GM21737 (cell line): ENCODE data around the gene LGALS3.

ENCODE experiments used
- ATAC-seq: cut with Tn5 transposase; IDR thresholded peaks from one replicate; pipeline ENCODE4 v1.9.1; 2021; ENCODE audit warnings: mild to moderate bottlenecking, moderate library complexity; ENCODE audit not compliant: unreplicated experiment

LGALS3 gene

DNA sequence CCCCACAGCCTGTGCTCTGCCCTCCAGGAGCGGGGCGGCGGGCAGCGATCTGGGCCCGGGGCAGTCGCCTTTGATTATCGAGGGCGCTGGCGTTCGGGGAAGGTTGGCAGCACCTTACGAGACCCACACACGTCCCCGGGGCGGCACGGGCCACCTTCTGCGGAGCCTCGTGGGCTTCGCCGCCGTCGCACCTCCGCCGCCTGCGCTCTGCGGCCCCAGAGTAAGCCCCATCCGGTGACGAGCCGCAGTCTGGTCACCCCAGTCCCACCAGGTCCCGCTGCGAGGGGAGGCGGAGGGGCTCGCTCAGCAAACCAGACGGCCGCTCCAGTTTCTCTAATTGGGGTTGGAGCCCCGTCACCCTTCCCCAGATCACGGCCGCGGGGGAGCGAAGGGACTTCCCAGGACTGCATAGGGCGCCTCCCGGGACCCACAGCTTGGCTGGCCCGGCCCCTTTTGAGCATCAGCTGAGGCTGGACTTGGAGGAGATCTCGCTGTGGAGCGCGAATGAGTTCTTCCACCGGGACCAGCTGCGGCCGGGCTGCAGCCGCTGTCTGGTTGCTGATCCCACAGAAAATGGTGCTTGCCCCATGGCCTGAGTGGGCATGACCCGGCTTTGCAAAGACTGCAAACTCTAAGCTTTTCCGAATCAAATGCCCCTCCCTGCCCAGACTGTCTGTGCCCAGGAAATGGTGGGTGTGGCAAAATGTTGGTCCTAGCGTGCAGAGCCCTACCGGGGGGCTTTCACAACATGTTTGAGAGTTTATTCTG, 560 bp downstream of the LGALS3 start:
- peak; percentile 53 for ATAC-seq

- ATAC-seq = no peak
Measured at GRCh38 chr14:55130196-55130550, 1.1 kb downstream of the LGALS3 start.

DNA sequence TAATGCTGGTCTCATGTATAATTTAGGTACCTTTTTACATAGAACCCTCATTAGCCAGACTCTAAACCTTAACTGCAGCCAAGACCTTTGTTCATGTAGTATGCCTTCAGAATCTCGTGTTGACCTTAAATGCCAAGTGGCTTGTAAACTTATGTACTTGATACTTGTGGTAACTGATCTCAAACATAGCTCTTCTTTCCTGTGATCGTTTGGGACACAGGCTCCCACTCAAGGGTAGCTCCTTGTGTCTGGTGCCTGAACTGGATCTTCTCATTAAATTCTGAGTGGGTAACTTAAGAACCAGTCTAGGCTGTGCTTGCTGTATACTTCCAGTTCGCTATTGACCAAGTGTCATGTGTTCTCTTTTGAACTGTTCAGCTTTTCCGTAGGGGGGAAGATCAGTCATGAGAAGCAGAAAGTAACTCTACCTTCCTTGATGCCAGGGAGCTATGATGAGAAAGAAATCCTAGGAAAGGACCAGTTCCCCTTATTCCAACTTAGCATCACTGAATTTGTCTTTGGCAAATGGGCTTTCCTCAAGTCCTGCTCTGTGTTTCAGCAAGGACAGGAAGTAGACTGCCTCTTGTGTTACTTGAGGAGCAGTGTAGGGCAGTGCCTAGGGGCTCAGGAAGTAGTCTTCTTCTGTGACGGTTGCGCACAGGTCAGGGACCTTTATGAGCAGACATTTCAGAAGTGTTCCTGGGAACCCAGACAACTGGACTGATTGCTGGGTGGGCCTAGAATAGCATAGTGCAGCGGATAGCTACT, 2.5 kb downstream of the LGALS3 start:
- ATAC-seq = no peak

- no peak for ATAC-seq
Measured at GRCh38 chr14:55133416-55133815, 4.4 kb downstream of the LGALS3 start.

DNA sequence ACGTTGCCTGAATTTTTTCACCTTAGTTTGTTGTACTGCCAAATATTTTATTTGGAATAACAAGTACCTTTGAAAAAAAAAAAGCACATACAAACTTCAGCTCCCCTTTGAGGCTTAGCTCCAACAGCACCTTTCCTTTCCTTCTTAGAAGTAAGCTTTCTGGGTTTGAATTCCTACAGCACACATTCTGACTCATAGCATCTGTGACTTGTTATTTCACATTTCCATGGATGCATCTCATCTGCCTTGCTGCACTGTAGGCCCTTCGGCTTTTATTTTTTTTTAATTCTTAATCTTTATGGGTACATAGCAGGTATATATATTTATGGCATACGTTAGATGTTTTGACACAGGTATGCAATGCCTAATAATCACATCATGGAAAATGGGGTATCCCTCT, 7.2 kb downstream of the LGALS3 start:
- no peak for ATAC-seq

DNA sequence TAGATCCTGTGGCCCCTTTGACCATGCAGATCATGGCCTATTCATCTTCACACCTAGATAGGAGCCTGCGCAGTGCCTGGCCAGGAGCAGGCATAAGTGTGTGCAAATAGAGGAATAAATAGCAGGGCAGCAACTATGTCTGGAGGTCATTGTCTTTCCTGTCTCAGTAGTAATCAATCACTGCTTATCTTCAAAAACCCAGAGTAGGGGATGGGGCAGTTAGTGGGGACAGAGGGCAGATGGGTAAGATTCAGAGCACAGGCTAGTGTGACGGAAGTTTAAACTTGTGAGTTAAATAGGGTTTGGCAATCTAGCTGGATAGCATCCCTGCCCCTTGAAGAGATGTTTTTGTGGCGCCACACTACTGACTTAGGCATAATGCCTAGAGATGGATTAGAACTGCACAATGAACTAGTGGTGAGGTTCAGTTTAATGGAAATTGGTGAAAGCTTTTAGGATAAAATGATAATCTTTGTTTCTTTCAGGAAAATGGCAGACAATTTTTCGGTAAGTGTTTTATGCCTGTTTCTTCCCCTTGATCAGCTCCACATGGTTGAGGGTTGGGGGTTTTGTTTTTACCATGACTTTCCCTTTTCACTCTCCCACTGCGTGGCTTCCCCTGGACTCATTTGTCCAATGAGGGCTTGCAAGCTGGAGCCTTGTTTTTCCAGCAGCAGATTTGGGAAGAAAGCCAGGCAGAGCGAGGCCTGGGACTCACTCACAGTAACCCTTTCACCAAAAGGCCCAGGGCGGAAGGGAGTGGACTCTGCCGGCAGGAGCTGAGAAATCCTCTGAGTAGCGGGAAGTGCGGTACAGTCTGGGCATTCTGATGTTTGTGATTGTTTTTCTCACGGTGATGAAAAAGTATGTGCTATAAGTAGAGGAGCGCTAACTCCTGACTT, 8.1 kb downstream of the LGALS3 start:
- ATAC-seq = no peak

- no peak for ATAC-seq
Measured at GRCh38 chr14:55138091-55138490, 9.0 kb downstream of the LGALS3 start.

DNA sequence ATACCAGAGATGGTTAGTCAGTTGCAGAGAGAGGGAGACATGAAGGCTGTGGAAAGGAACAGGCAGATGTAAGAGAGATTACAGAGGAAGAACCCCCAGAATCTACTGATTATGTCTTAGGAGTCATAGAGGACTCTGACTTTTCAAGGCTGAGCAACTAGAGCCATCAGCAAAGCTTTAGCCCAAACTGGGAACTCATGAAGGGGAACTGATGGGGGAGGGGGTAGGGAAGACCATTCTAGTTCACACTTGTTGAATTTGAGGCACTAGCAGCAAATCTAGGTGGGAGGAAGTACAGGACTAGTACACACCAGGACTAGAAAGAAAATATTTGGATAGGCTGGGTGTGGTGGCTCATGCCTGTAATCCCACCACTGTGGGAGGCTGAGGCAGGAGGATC, 10.1 kb downstream of the LGALS3 start:
- no peak for ATAC-seq

DNA sequence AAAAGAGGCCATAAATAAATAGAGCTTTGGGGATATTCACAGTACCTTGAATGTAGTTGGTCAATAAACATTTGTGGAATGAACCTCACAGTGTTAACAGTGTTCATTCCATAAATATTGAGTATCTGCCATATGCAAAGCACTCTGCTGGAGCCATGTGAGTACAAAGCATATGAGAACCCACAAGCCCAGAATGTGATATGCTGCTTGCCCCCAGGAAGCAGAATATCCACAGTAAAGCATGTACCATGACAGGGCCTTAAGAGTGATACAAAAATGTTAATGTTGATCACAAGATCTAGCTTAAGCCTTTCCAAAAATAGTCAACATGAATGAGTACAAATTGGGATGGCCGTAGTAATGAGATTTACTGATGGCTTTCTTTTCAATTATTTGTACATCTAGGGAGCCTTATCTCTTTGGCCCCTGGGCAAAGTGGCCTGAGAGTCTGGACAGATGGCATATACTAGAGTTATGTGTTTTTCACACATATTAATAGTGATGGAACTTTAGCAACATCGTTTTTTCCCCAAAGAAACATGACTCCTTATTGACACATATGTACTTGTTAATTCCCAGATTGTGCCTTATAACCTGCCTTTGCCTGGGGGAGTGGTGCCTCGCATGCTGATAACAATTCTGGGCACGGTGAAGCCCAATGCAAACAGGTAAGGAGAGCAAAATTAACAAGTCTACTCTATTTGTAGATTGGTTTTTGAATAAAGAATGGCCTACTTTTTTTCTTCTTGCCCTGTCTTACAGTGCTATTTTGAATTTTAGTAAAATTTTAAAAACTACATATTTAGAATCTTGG, 10.9 kb downstream of the LGALS3 start:
- no peak for ATAC-seq

GRCh38 chr14:55141825-55142224, 12.8 kb downstream of the LGALS3 start:
- ATAC-seq = no peak

- ATAC-seq = no peak
Measured at GRCh38 chr14:55142466-55142865, 13.4 kb downstream of the LGALS3 start.

DNA sequence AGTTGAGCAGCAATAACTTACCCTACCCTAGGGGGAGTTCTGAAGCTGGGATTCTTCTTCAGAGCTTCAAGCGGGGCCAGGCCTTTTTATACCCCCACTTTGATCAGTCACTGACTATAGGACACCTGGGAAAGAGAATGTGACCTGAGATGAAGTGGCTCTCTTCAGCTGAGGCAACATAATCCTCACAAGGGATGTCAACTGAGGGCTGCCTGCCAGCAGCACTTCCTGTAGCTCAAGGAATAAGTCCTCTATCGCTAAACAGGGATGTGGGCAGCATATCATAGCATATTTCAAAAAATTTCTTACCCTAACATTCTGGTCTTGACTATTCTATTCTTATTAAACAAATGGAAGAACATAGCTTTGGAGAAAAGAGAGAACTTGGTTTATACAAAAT, 17.4 kb downstream of the LGALS3 start:
- no peak for ATAC-seq

DNA sequence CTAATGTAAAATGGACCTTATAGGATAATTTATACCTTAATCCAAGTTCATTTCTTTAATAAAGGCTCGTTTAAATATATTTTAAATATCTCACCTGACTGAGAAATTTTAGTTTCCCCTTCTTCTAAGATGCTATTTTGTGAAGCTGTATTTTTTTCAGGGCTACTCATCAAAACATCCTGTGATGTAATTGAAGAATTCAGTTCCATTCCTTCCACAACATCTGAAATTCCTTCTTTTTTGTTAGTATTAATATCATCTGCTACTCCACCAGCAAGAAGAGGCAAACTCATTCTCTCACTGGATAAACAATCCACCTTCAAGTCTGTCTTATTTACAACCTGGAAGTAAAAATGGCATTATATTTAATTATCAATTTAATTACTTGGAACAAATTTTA, 22.5 kb downstream of the LGALS3 start:
- no peak for ATAC-seq

DNA sequence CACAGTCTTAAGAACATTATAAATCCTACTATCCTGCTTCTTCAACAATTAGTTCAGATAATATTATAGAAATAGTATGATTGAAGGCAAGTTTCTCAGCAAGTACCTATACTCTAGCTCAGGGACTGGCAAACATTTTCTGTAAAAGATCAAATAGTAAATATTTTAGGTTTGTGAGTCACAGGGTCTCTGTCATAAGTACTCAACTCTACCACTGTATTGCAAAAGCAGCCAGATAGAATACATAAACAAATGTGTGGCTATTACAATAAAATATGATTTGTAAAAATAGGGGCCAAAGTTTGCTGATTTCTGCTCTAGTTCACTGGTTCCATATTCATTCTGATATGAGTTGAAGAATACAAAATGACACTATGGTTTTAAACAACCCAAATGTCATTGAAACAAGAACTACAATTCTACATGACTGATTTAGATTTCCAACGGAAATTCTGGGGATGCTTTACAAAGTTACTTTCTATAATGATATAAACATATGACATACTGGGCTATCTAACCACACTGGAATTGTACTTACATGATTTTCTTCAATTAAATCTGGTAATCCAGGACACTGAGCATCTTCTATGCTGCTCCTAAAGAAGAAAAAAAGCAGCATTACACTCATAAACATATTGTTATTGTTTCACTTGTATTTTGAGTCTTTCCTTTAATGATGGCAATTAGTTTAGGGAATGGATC, 23.2 kb downstream of the LGALS3 start:
- no peak for ATAC-seq

- ATAC-seq = no peak
Measured at GRCh38 chr14:55153951-55154350, 24.9 kb downstream of the LGALS3 start.

DNA sequence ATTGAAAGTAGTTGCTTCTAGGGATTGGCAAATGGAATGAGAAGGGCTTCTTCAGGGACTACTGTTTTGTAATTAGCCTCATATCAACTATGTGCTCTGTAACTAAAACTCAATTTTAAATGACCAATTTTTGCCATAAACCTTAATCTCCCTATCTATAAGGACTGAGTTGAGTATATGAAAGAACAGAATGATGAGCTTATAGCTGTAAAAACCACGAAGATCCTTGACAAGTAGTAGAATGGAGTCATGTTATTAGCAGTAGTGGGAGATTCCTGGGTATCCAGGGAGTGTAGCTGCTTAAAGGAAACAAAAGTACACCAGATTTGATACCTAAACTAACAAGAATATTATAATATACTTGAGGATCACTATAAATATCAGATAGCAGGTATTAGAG, 28.0 kb downstream of the LGALS3 start:
- ATAC-seq = no peak

DNA sequence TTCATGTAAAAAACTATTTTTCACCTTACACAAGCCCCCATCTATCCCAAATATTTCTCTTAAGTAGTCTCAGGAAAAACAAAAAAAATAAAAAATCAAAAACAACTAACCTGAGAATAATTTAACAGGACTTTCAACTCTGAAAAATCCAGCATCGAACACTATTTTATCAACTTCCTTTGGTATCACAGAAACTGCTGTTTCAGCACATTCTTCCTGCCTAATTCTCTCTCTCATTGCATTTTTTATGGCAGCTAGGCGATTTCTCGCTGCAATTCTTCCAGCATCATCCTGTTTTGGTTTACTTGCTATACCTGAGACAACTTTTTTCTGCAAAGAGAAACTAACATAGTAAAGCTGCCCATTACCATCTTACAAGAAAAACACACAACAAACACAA, 29.4 kb downstream of the LGALS3 start:
- ATAC-seq = no peak

DNA sequence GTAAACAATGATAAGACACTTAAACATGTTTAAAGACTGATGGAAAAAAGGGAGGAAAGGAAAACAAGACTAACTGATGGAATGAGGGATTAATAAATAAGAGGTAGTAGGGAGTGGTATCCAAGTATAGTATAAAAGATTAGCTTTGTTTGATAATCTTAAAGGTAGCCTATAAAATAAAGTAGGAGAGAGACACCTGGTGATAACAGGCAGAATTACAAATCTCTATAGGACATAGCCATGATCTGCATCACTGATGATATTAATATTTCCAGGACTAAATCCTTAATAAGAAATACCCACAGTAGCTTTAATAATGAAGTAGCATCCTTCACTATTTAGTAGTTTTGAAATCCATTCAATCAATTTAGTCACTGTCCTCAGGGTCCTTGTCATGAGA, 31.9 kb downstream of the LGALS3 start:
- ATAC-seq = no peak

GRCh38 chr14:55170526-55170925, 41.5 kb downstream of the LGALS3 start:
- ATAC-seq = no peak

DNA sequence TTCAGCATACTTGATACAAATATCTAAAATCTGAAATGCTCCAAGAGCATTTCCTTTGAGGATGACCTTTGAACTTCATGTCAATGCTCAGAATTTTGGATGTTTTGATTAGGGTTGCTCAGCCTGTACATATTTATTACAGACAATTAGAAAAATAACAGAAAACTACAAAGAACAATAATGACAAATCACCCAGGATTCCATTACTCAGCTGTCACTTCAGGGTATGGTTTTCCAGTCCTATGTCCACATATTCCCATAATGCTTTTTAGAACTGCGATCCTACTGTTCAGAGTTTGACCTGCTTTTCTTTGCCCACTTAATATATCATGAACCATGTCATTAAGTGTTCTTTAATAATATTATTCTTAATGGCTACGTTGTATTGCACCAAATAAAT, 51.0 kb downstream of the LGALS3 start:
- no peak for ATAC-seq
